ENCODE results near the gene SND1. TPM values are rescaled to one million over a fixed set of nuclear protein-coding genes. Genes with fewer than 3 reads are reported as not detected.

Gene SND1
- total and polyA plus RNA-seq, 3 experiments from 2014 or later = 121 to 203 (median 198) TPM

DNA sequence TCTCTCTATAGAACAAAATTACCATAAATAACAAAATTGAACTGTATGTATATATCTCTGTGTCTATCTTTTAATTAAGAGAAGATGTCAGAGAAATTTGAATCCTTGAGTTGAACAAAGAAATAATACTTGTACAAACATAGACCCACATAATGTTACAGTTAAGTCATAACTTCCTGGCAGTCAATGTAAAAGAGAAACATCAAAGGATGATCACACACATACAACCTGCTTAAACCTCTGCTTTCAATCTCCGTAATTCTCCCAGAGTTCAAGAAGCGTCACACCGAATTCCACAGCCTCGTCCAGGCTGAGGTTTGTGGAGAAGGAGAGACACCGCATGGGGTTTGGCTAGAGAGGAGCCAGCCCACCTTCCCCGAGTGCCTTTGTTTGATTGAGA lies 419.4 kb downstream of the SND1 start:
- Mint-ChIP-seq H3K4me3 (no peak overlapping the region), H3K27me3 (peaks cover 0 to 3% of the 10 kb centered on the region in 2 donors)
- peaks cover 4% of the 10 kb centered on the region for H3K36me3 ChIP-seq (ENCODE audit: insufficient read depth, low read length)

DNA sequence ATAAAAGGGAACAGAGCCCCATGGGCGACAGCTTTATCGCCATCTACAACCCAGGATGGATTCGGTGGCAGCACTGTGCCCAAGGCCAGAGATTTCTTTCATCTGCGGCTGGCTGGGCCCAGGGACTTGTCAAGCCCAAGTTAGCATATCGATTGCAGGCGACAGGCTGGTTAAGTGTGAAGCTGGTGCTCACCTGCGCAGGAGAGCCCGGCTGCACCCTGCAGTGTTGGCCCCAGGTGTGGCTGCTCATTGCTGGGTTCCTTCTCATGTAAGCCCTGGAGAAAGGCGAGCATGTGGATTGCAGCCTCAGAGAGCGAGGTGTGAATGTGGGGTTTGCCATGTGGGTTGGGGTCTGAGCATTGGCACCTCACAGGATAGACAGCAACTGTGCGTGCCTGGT lies 419.8 kb downstream of the SND1 start:
- Mint-ChIP-seq H3K9me3 (no peaks in the 10 kb centered on the region), H3K27me3 (peaks cover 0 to 3% of the 10 kb centered on the region in 2 donors), H3K27ac (peak overlapping the region in 1 of 8 donors; percentile 58), H3K4me1 (peaks cover 0 to 9% (median 8%) of the 10 kb centered on the region in 3 donors), H3K36me3 (peaks cover 0 to 34% (median 3%) of the 10 kb centered on the region in 3 donors), H3K4me3 (no peak overlapping the region)
- no peaks in the 10 kb centered on the region for H3K27me3 ChIP-seq (ENCODE audit: insufficient read depth, low read length, poor library complexity, severe bottlenecking)
- no peak overlapping the region for H3K27ac ChIP-seq (ENCODE audit: low read depth, low read length)
- peaks cover 6% of the 10 kb centered on the region for H3K4me1 ChIP-seq (ENCODE audit: insufficient read depth, low read length)
- DNase-seq = no peak
- POLR2A ChIA-PET = no interaction called here
- peaks cover 4% of the 10 kb centered on the region for H3K36me3 ChIP-seq (ENCODE audit: insufficient read depth, low read length)
- H3K4me3 ChIP-seq (ENCODE audit: low read length) = no peak overlapping the region
- CTCF ChIA-PET = no interaction called here
- no peaks in the 10 kb centered on the region for H3K9me3 ChIP-seq (ENCODE audit: low read length)

More for the DNA sequence above, 419.4 kb downstream of the SND1 start:
- H3K27me3 ChIP-seq (ENCODE audit: insufficient read depth, low read length, poor library complexity, severe bottlenecking) = no peaks in the 10 kb centered on the region
- no peak overlapping the region for H3K4me3 ChIP-seq (ENCODE audit: low read length)
- H3K9me3 ChIP-seq (ENCODE audit: low read length) = no peaks in the 10 kb centered on the region
- peaks cover 0 to 9% (median 8%) of the 10 kb centered on the region in 3 donors for H3K4me1 Mint-ChIP-seq
- no peaks in the 10 kb centered on the region for H3K9me3 Mint-ChIP-seq
- H3K27ac Mint-ChIP-seq = peak overlapping the region in 2 of 8 donors; percentile 7 to 58
- CTCF ChIA-PET = no interaction called here
- peaks cover 6% of the 10 kb centered on the region for H3K4me1 ChIP-seq (ENCODE audit: insufficient read depth, low read length)
- peaks cover 0 to 30% (median 3%) of the 10 kb centered on the region in 3 donors for H3K36me3 Mint-ChIP-seq
- POLR2A ChIA-PET = no interaction called here
- no peak for DNase-seq
- no peak overlapping the region for H3K27ac ChIP-seq (ENCODE audit: low read depth, low read length)

DNA sequence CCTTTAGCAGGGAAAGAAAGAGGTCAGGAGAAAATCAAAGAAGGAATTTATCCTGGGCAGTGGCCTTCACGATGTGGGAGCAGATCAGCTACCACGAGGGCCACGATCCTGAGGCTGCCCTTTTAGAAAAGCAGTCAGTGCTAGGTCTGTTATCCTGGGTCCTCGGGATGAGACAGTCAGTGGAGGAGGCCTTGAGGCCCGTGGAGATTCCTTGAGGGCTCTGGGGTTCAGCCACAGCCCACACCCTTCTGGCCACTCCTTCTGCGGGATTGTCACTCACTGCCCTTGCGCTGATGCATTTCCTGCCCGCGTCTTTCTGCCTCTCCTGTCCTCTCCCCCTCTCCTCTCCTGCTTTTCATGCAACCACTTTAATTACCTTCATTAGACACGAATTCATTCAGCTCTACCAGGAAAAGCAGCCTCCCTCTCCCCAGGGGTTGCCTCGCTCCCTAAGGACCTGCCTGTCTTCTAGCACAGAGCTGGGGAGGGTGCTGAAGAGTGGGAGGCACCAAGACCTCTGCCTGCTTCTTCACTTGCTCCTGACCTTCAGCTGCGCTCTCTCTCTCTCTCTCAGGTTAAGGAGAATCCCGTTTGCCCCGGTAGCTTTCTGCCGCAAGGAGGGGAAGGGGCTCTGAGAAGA lies 421.8 kb downstream of the SND1 start:
- H3K36me3 Mint-ChIP-seq = peaks cover 0 to 49% (median 2%) of the 10 kb centered on the region in 3 donors
- ChIA-PET CTCF (no interaction called here), POLR2A (no interaction called here)
- no peak for DNase-seq
- peaks cover 0 to 3% of the 10 kb centered on the region in 2 donors for H3K27me3 Mint-ChIP-seq
- no peak overlapping the region for H3K4me3 Mint-ChIP-seq
- no peaks in the 10 kb centered on the region for H3K9me3 ChIP-seq (ENCODE audit: low read length)
- no peak overlapping the region for H3K4me3 ChIP-seq (ENCODE audit: low read length)
- H3K27ac Mint-ChIP-seq = peak overlapping the region in 2 of 8 donors; percentile 9 to 61
- H3K4me1 ChIP-seq (ENCODE audit: insufficient read depth, low read length) = peaks cover 6% of the 10 kb centered on the region
- peaks cover 0 to 9% (median 4%) of the 10 kb centered on the region in 3 donors for H3K4me1 Mint-ChIP-seq
- H3K36me3 ChIP-seq (ENCODE audit: insufficient read depth, low read length) = peaks cover 4% of the 10 kb centered on the region
- H3K27ac ChIP-seq (ENCODE audit: low read depth, low read length) = no peak overlapping the region
- H3K9me3 Mint-ChIP-seq = no peaks in the 10 kb centered on the region
- no peaks in the 10 kb centered on the region for H3K27me3 ChIP-seq (ENCODE audit: insufficient read depth, low read length, poor library complexity, severe bottlenecking)

DNA sequence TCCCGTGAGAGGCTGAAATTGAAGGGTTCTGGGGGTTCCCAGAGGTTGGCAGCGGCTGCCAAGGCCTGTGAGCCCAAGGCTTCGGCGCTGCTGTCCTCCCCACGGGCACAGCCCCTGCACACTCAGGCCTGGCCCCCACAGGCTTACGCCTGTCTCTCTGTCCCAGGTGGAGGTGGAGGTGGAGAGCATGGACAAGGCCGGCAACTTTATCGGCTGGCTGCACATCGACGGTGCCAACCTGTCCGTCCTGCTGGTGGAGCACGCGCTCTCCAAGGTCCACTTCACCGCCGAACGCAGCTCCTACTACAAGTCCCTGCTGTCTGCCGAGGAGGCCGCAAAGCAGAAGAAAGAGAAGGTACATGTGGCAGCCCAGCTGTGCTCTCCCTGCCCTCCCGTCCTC lies 422.3 kb downstream of the SND1 start:
- H3K27ac ChIP-seq (ENCODE audit: low read depth, low read length) = no peak overlapping the region
- Mint-ChIP-seq H3K4me1 (peaks cover 0 to 9% (median 4%) of the 10 kb centered on the region in 3 donors), H3K27ac (peak overlapping the region in 1 of 8 donors; percentile 43), H3K4me3 (no peak overlapping the region), H3K9me3 (no peaks in the 10 kb centered on the region), H3K36me3 (peaks cover 0 to 52% (median 2%) of the 10 kb centered on the region in 3 donors), H3K27me3 (peaks cover 0 to 3% of the 10 kb centered on the region in 2 donors)
- no peak for DNase-seq
- H3K4me3 ChIP-seq (ENCODE audit: low read length) = no peak overlapping the region
- POLR2A ChIA-PET = no interaction called here
- no peaks in the 10 kb centered on the region for H3K9me3 ChIP-seq (ENCODE audit: low read length)
- H3K36me3 ChIP-seq (ENCODE audit: insufficient read depth, low read length) = peaks cover 5% of the 10 kb centered on the region
- CTCF ChIA-PET = no interaction called here
- H3K4me1 ChIP-seq (ENCODE audit: insufficient read depth, low read length) = peaks cover 6% of the 10 kb centered on the region
- no peaks in the 10 kb centered on the region for H3K27me3 ChIP-seq (ENCODE audit: insufficient read depth, low read length, poor library complexity, severe bottlenecking)

DNA sequence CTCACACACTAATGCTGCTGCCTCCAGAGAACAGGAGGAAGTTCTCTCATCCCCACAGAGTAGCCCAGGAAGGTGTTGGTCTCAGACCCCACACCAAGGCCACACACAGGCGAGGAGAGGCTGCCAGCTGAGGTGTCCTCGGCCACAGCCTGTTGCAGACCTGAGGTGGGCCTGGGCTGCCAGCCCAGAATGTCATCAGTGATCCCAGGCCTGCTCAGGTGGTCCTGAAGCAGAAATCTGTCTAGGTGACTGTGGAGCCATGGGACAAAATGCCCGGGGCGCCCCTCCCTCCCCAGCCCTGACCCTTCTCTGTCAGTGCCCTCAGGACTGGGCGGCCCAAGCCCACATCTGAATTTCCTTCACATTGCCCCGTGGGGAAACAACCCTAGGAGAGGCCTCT lies 422.7 kb downstream of the SND1 start:
- POLR2A ChIA-PET = no interaction called here
- no peaks in the 10 kb centered on the region for H3K27me3 ChIP-seq (ENCODE audit: insufficient read depth, low read length, poor library complexity, severe bottlenecking)

DNA sequence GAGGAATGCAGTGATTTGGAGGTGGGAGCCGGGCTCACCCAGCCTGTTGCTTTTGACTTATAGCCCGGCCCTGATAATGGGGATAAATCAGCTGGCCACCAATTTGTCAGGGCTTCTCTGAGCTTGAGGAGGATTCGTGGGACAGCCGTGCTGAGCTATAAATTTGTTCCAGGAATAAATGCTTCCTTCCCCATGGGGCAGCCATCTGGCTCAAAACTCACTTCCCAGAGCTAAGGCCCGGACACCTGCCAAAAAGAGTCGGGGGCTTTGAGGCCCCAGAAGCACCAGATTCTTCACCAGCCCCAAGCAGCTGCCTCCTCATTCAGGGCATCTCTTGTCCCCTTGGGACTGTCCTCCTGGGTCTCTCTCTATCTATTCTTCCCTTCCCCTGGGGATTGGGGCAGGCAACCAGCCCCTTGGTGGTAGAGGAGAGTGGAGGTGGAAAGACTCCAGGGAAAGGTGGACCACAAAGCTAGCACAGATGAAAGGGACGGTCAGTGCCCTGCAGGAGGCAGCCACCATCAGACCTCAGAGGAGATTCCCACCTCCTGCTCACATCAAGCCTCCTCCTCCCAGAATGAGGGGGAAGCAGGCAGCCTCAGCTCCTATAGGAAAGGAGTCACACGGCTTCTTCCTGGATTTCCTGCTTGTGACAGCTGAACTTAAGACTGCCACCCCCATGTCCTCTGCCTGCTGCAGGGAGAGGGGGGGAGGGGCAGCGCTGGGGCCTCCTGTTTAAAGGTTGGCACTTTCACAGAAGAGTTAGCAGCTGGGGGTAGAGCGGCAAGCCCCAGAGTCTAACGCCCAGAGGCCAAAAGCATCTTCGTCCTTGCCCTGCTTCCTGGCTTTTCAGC lies 423.5 kb downstream of the SND1 start:
- DNase-seq = no peak
- peaks cover 6% of the 10 kb centered on the region for H3K4me1 ChIP-seq (ENCODE audit: insufficient read depth, low read length)
- no peaks in the 10 kb centered on the region for H3K27me3 Mint-ChIP-seq
- CTCF ChIA-PET = no interaction called here
- H3K27ac Mint-ChIP-seq = no peak overlapping the region
- H3K4me3 ChIP-seq (ENCODE audit: low read length) = no peak overlapping the region
- peaks cover 8% of the 10 kb centered on the region for H3K36me3 ChIP-seq (ENCODE audit: insufficient read depth, low read length)
- H3K36me3 Mint-ChIP-seq = peaks cover 0 to 63% (median 2%) of the 10 kb centered on the region in 3 donors
- POLR2A ChIA-PET = no interaction called here
- peaks cover 0 to 9% (median 4%) of the 10 kb centered on the region in 3 donors for H3K4me1 Mint-ChIP-seq
- no peaks in the 10 kb centered on the region for H3K9me3 Mint-ChIP-seq
- no peak overlapping the region for H3K27ac ChIP-seq (ENCODE audit: low read depth, low read length)
- no peak overlapping the region for H3K4me3 Mint-ChIP-seq
- no peaks in the 10 kb centered on the region for H3K9me3 ChIP-seq (ENCODE audit: low read length)
- H3K27me3 ChIP-seq (ENCODE audit: insufficient read depth, low read length, poor library complexity, severe bottlenecking) = no peaks in the 10 kb centered on the region

More for the DNA sequence above, 422.7 kb downstream of the SND1 start:
- peaks cover 8% of the 10 kb centered on the region for H3K36me3 ChIP-seq (ENCODE audit: insufficient read depth, low read length)
- Mint-ChIP-seq H3K27ac (peak overlapping the region in 1 of 8 donors; percentile 43), H3K9me3 (no peaks in the 10 kb centered on the region), H3K4me3 (no peak overlapping the region), H3K36me3 (peaks cover 0 to 56% (median 2%) of the 10 kb centered on the region in 3 donors), H3K27me3 (peaks cover 0 to 3% of the 10 kb centered on the region in 2 donors), H3K4me1 (peaks cover 0 to 9% (median 4%) of the 10 kb centered on the region in 3 donors)
- H3K4me1 ChIP-seq (ENCODE audit: insufficient read depth, low read length) = peaks cover 6% of the 10 kb centered on the region
- H3K9me3 ChIP-seq (ENCODE audit: low read length) = no peaks in the 10 kb centered on the region
- no peak overlapping the region for H3K27ac ChIP-seq (ENCODE audit: low read depth, low read length)
- H3K4me3 ChIP-seq (ENCODE audit: low read length) = no peak overlapping the region
- DNase-seq = no peak
- CTCF ChIA-PET = no interaction called here

DNA sequence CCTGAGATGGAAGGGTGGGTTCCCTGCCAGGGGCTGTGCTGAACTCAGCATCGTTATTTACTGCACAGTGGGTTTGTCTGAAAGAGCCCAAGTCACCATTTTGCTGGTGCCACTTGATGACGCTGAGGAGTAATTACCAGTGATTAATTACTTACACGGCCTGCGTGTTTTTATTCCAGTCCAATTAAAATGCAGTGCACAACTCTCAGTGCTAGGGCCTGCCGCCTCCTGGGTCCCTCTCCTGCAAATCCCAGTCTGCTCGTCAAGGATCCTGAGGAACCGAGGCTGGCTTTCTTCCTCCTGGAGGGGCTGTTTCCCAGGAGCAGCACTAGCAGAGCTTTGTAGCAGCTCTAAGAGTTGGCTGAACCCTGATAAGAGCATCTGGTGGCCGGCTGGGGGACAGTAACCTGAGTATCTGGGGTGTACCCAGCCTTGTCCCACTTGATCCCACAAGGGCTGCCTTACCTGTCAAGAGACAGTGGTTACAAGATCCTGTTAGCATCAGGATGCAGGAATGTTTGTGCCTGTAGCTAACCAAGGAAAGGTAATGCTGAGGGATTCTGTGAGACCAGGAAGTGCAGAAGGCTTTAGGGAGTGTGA lies 424.3 kb downstream of the SND1 start:
- H3K36me3 Mint-ChIP-seq = peaks cover 0 to 67% (median 2%) of the 10 kb centered on the region in 3 donors
- no peak overlapping the region for H3K27ac ChIP-seq (ENCODE audit: low read depth, low read length)
- ChIA-PET POLR2A (no interaction called here), CTCF (no interaction called here)
- peak overlapping the region in 1 of 8 donors; percentile 70 for H3K27ac Mint-ChIP-seq
- no peak for DNase-seq
- no peaks in the 10 kb centered on the region for H3K27me3 ChIP-seq (ENCODE audit: insufficient read depth, low read length, poor library complexity, severe bottlenecking)
- peaks cover 9% of the 10 kb centered on the region for H3K36me3 ChIP-seq (ENCODE audit: insufficient read depth, low read length)
- H3K4me3 Mint-ChIP-seq = no peak overlapping the region
- H3K9me3 Mint-ChIP-seq = no peaks in the 10 kb centered on the region
- H3K27me3 Mint-ChIP-seq = no peaks in the 10 kb centered on the region
- no peak overlapping the region for H3K4me3 ChIP-seq (ENCODE audit: low read length)
- H3K4me1 Mint-ChIP-seq = peaks cover 0 to 4% (median 3%) of the 10 kb centered on the region in 3 donors
- no peaks in the 10 kb centered on the region for H3K9me3 ChIP-seq (ENCODE audit: low read length)
- H3K4me1 ChIP-seq (ENCODE audit: insufficient read depth, low read length) = peaks cover 6% of the 10 kb centered on the region

DNA sequence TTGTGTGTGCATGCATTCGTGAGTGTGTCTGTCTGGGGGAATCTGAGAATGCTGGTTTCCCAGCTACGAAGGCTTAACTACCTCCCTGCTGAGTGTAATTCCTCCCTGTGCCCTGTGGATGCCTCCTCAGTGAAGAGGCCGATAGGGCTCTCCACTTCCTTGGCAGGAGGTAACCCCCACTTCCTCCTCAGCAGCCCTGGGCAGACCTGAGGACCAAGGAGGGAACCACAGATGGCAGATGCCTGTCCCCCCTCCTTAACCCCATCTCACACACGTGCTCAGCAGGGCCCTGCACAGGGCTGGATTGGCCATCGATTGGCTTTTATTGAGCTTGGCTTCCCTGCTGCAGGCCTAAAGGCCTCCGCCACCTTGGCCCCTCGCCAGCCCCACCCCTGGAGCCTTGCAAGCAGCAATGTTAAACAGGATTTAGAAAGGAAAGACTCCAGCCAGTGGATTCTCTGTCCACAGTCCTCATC lies 424.8 kb downstream of the SND1 start:
- no peak overlapping the region for H3K4me3 Mint-ChIP-seq
- H3K9me3 Mint-ChIP-seq = no peaks in the 10 kb centered on the region
- Histone ChIP-seq H3K27ac (ENCODE audit: low read depth, low read length) (no peak overlapping the region), H3K36me3 (ENCODE audit: insufficient read depth, low read length) (peaks cover 15% of the 10 kb centered on the region), H3K27me3 (ENCODE audit: insufficient read depth, low read length, poor library complexity, severe bottlenecking) (no peaks in the 10 kb centered on the region), H3K4me1 (ENCODE audit: insufficient read depth, low read length) (peaks cover 3% of the 10 kb centered on the region), H3K9me3 (ENCODE audit: low read length) (no peaks in the 10 kb centered on the region), H3K4me3 (ENCODE audit: low read length) (no peak overlapping the region)
- no peaks in the 10 kb centered on the region for H3K4me1 Mint-ChIP-seq
- peaks cover 0 to 70% (median 2%) of the 10 kb centered on the region in 3 donors for H3K36me3 Mint-ChIP-seq
- no peak for DNase-seq
- ChIA-PET CTCF (no interaction called here), POLR2A (no interaction called here)
- no peaks in the 10 kb centered on the region for H3K27me3 Mint-ChIP-seq
- H3K27ac Mint-ChIP-seq = no peak overlapping the region

All from CD8-positive, alpha-beta memory T cell (primary cell).